T-helper 1 cell treated with Interleukin-12 subunit alpha and Interleukin-12 subunit beta and Interleukin-4 antibody, amounts not matched to agents 30 μg/mL and 1 μg/mL, for 36 hours (primary cell): ENCODE results near the gene ANKRD9.
"Not testable (repeated sequence)": the region's sequence is repeated elsewhere in the genome, so short reads cannot be mapped to it uniquely, and the experiment has no call there.

Experiments used
- H3K27ac Mint-ChIP-seq: one replicate; pipeline ENCODE4 v1.8.0; 2021; ENCODE audit warnings: mild to moderate bottlenecking, mixed read lengths
- H3K27me3 Mint-ChIP-seq: one replicate; pipeline ENCODE4 v1.8.0; 2021; ENCODE audit warnings: low read depth, mixed read lengths
- H3K36me3 Mint-ChIP-seq: one replicate; pipeline ENCODE4 v1.8.0; 2021; ENCODE audit warnings: low read depth, mixed read lengths
- H3K4me1 Mint-ChIP-seq: one replicate; pipeline ENCODE4 v1.8.0; 2021; ENCODE audit warnings: low read depth, mixed read lengths
- H3K4me3 Mint-ChIP-seq: one replicate; pipeline ENCODE4 v1.8.0; 2021; ENCODE audit warnings: mild to moderate bottlenecking, moderate library complexity, mixed read lengths
- H3K9me3 Mint-ChIP-seq: one replicate; pipeline ENCODE4 v1.8.0; 2021; ENCODE audit warnings: mixed read lengths

ANKRD9 gene

DNA sequence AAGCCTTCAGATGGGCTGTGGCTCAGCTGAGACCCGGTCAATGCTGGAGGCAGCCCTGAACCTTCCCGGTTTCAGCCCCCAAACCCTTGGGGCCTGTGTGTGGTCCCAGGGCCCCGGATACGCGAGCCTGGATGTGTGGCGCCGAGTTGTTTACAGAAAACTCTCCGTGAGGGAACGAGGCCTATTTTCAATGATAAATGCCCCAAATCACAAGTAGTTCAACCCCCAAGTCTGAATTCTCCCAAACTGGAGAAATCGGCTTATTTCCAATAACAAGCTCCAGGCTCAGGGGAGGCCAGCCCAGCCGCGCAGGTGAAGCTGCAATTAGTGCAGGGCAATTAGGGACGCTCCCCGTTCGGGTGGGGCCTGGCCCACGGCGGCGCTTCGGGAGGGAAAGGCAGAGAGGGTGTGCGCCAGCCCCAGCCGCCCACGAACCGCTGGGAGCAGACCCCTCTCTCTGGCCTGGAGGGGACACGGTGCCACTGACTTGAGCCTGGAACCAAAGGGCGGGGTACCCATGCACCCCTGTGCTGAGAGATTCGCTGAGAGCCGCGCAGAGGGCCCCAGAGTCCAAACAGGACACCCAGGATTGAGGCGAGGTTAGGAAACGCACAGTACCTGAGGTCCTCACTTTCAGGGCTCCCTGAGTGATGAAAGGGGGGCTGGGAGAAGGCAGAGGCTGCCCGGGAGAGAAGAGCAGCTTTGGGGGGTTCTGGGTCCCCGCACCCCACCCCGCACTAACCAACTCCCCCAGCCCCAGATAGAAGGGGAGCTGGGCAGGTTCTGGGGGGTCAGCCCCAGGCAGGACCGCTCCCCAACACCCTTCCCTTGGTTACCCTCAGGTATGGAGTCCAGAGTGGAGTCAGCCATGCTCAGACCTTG lies 14.2 kb upstream of the ANKRD9 start:
- Mint-ChIP-seq H3K36me3 (no peaks in the 10 kb centered on the region), H3K27me3 (no peaks in the 10 kb centered on the region), H3K27ac (no peak overlapping the region), H3K9me3 (no peaks in the 10 kb centered on the region), H3K4me1 (peaks cover 22% of the 10 kb centered on the region), H3K4me3 (peak overlapping the region; percentile 56)

DNA sequence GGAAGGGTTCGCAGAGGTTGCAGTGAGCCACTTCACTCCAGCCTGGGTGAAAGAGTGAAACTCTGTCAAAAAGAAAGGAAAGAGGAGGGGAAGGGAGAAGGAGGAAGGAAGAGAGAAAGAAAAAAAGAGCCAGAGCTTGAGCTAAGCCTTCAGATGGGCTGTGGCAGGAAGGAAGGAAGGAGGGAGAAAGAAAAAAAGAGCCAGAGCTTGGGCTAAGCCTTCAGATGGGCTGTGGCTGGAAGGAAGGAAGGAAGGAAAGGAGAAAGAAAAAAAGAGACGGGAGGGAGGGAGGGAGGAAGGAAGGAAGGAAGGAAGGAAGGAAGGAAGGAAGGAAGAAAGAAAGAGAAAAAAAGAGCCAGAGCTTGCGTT lies 13.6 kb upstream of the ANKRD9 start:
- Mint-ChIP-seq H3K4me1 (peaks cover 22% of the 10 kb centered on the region), H3K27ac (peak overlapping the region; percentile 67), H3K27me3 (peaks cover 3% of the 10 kb centered on the region), H3K4me3 (peak overlapping the region; percentile 70), H3K9me3 (no peaks in the 10 kb centered on the region), H3K36me3 (no peaks in the 10 kb centered on the region)

DNA sequence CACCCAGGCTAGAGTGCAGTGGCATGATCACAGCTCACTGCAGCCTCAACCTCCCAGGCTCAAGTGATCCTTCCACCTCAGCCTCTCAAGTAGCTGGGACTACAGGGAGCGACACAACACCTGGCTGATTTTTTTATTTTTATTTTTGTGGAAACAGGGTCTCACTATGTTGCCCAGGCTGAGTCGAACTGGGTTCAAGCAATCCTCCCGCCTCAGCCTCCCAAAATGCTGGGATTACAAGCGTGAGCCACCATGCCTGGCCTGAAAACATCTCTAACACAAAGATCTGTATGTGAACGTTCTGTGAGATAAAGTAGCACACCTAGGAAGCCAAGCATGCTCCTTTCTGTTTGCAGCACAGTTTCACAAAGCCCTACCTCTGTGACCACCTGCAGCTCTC lies 10.1 kb upstream of the ANKRD9 start:
- H3K27me3 Mint-ChIP-seq, H3K36me3 Mint-ChIP-seq, H3K4me3 Mint-ChIP-seq, H3K9me3 Mint-ChIP-seq, H3K27ac Mint-ChIP-seq: not testable (repeated sequence)
- H3K4me1 Mint-ChIP-seq: peaks cover 14% of the 10 kb centered on the region

DNA sequence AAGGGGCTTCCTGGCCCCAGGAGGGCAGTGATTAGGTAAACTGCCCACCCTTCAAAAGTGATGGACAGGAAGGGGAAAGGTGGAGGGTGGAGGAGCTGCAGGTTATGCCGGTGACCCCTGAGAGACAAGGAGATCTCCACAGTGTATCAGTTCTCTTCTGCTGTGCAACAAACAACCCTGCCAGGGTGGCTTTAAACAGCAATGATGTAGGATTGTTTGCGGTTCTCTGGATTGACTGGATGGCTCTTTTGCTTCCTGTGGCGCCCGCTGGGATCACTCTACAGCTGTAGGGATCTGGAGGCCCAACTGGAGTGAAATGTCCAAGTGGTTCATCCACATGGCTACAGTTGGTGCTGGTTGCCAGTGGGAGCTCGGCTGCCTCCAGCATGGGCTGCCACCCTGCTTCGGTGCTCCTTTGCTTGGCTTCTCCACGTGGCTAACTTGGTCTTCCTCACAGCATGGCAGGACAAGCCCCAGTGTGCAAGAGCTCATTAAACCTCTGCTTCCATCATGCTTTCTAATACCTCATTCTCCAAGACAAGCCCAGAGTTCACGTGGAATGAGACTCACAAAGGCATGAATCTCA lies 8.6 kb upstream of the ANKRD9 start:
- Mint-ChIP-seq H3K27me3 (peaks cover 4% of the 10 kb centered on the region), H3K36me3 (peaks cover 2% of the 10 kb centered on the region), H3K27ac (no peak overlapping the region), H3K4me3 (peak overlapping the region; percentile 81), H3K4me1 (peaks cover 6% of the 10 kb centered on the region), H3K9me3 (no peaks in the 10 kb centered on the region)

DNA sequence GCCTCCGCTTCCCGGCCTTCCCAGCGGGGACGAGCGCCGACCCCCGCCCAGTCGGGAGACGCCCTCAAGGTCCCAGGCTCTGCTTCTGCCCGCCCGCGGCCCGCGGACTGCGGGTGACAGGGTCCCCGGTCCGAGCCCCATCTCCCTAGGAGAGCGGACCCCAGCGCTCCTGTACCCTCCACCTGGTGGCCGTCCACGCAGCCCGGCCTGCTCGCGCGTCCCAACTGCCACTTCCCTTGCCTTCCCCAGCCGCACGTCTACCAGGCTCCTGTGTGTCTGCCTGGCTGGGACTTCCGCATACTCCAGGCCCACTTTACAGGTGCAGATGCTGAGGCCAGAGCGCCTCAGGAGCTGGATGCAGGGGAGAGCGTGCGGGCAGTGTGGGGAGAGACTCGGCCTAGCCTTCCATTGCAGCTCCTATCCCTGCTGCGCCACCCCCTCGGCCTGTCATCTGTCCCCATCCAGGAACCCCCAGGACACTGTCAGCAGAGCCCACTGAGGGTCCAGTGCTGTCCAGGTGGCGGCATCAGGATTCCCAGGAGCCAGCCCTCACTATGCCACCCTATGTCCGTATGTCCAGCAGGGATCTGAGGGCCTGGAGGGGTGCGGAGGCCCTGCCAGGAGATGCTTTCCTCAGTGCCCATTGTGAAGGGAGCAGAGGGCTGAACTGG lies 8.0 kb upstream of the ANKRD9 start:
- Mint-ChIP-seq H3K36me3 (peaks cover 2% of the 10 kb centered on the region), H3K9me3 (no peaks in the 10 kb centered on the region), H3K4me3 (peak overlapping the region; percentile 81), H3K27ac (peak overlapping the region; percentile 76), H3K27me3 (peaks cover 4% of the 10 kb centered on the region), H3K4me1 (peaks cover 3% of the 10 kb centered on the region)

DNA sequence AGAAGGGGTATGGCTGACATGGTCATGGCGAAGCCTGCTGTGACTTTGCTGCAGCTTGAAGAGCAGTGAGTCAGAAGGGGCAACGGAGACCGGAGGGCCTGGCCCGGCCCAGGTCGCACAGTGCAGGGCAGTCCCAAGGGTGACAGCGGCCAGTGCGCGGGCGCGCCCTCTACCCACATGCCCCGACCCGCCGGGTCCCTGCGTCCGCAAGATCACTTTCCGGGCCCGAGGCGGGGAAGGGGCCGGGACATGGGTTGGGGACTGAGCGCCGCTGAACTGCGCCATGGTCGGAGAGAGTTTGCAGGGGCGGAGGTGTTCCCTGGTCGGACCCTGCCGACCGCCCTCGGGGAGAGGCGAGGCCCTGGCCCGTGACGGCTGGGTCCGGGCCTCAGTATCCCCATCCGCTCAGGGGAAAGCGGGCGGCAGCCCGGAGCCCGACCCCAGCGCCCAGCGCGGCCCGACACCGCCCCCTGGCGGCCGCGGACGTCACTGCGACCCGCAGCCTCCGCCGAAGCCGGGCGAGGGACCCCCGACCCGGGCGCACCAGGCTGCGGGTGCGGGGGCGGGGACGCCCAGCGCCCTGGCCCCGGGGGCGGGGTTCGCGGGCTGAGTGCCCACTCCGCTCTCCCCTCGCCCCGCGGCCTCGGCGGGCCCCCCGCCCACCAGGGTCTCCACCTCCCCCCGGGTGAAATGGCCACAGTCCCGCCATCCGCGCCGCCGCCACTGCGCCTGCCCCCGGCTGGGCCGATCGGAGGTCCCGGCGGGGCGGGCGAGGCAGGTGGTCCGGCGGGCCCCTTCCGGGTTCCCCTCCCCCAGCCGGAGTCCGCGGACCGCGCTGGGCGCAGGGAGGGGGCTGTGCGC lies 7.2 kb upstream of the ANKRD9 start:
- Mint-ChIP-seq H3K4me1 (peaks cover 3% of the 10 kb centered on the region), H3K27me3 (peaks cover 4% of the 10 kb centered on the region), H3K27ac (peak overlapping the region; percentile 41), H3K9me3 (no peaks in the 10 kb centered on the region), H3K4me3 (peak overlapping the region; percentile 81), H3K36me3 (peaks cover 2% of the 10 kb centered on the region)

DNA sequence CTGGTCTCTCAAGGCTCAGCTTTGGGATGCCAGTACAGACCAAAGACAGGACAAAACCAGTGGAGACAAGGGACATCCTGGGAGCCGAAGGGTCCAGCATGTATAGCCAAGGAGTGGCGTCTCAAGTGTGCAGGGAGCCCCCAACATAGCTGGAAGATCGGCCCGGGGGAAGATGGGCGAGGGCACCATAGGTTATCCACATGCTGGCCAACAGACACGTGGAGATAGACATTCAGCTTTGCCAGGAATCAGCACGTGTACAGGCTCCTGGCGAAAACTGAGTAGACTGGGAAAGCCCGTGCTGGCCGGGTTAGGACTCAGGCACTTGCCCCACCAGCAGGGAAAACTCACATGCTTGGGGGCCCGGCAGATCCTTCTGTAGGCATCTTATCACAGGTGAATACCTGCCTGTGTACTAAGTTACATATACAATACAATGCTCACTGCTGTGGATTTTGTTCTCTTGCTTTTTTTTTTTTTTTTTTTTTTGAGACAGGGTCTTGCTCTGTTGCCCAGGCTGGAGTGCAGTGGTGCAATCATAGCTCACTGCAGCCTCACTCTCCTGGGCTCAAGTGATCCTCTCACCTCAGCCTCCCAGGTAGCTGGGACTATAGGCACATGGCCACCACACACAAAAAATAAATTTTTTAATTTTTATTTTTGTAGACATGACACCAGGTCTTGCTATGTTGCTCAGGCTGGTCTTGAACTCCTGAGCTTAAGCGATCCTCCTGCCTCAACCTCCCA lies 5.6 kb upstream of the ANKRD9 start:
- H3K27me3 Mint-ChIP-seq: peaks cover 4% of the 10 kb centered on the region
- H3K4me3 Mint-ChIP-seq: peak overlapping the region; percentile 40

DNA sequence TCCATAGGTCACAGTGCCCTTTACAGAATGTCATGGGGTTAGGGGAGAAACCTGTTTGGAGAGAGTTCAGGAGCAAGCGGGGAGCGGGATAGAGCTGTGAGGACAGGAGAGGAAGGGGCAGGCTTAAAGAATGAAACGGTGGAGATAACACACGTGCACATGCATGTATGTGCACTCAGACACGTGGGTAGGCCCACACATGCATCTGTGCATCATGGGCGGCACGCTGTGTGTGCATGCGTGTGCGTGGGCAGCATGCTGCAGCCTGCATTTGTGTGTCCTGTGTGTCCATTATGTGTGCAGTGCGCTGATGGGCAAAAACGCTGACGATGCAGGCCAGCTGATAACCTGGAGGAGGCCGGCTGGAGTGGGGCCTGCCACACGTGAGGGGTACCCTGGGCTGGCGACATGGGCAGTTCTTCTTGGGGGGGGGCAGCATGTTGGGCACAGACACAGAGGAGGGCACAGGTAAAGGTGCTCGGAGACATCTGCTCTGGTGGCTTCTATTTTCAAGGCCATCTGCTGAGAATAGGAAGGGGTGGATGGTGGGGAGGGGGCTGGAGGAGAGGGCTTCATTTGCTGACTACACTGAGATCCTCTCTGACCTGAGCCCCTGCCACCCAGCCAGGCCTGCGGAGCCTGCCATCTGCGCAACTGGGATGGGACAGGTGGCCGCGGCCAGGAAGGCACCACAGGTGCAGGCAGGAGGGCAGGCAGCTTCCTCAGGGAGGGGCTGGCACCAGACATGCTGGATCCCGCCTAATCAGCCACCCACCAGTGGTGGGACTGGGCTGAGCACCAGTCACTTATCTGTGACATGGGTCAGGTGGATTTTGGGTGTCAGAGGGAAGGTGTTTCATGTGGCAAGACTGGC lies 4.6 kb upstream of the ANKRD9 start:
- H3K4me1 Mint-ChIP-seq: peaks cover 10% of the 10 kb centered on the region
- H3K9me3 Mint-ChIP-seq: no peaks in the 10 kb centered on the region
- H3K27ac Mint-ChIP-seq: no peak overlapping the region
- H3K36me3 Mint-ChIP-seq: peaks cover 2% of the 10 kb centered on the region
- peaks cover 4% of the 10 kb centered on the region for H3K27me3 Mint-ChIP-seq
- no peak overlapping the region for H3K4me3 Mint-ChIP-seq

More for the DNA sequence above, 5.6 kb upstream of the ANKRD9 start:
- peaks cover 2% of the 10 kb centered on the region for H3K36me3 Mint-ChIP-seq
- no peaks in the 10 kb centered on the region for H3K9me3 Mint-ChIP-seq
- no peak overlapping the region for H3K27ac Mint-ChIP-seq
- H3K4me1 Mint-ChIP-seq: peaks cover 10% of the 10 kb centered on the region

DNA sequence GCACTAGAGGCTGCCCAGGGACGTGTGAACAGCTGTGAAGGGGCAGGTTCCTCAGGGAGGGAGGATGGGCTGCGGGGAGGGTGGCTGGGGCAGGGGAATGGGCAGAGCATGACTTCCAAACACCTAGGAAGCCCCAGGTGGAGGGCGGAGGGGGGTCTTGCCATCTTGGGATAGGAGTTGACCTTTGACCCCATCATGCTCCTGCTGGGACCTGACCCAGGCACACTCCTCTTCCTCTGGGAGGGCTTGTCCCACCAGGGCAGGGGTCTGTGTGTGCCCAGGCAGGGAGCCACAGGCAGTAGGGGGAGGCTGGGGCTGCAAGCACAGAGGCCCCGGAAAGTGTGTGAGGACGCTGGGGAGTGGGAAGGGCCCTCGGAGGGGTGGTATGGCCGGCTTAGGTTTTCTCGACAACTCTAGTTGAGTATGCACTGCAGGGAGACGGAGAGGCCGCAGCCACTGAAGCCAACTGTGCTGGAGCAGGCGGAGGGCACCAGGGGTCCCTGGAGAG lies 3.3 kb upstream of the ANKRD9 start:
- no peaks in the 10 kb centered on the region for H3K9me3 Mint-ChIP-seq
- H3K4me1 Mint-ChIP-seq: peaks cover 15% of the 10 kb centered on the region
- no peaks in the 10 kb centered on the region for H3K27me3 Mint-ChIP-seq
- no peak overlapping the region for H3K4me3 Mint-ChIP-seq
- no peak overlapping the region for H3K27ac Mint-ChIP-seq
- peaks cover 2% of the 10 kb centered on the region for H3K36me3 Mint-ChIP-seq

DNA sequence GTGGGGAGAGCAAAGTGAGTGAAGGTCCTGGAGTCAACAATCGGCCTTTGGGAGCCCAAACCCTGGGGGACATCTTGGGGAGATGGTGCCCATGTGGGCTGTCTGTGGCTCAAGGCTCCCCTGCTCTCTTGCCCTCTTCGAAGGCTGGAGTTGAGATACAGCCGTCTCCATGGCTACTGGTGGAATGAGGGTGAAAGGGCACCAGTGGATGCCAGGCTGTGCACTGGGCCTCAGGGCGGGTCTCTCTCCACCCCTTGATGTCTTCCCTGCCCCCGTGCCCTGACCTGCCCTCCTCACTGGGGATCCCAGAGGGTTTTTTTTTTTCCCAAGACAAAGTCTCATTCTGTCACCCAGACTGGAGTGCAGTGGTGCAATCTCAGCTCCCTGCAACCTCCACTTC lies 2.0 kb upstream of the ANKRD9 start:
- peak overlapping the region; percentile 51 for H3K4me3 Mint-ChIP-seq
- H3K36me3 Mint-ChIP-seq: peaks cover 4% of the 10 kb centered on the region
- H3K27me3 Mint-ChIP-seq: no peaks in the 10 kb centered on the region
- no peak overlapping the region for H3K27ac Mint-ChIP-seq
- peaks cover 15% of the 10 kb centered on the region for H3K4me1 Mint-ChIP-seq
- H3K9me3 Mint-ChIP-seq: no peaks in the 10 kb centered on the region

DNA sequence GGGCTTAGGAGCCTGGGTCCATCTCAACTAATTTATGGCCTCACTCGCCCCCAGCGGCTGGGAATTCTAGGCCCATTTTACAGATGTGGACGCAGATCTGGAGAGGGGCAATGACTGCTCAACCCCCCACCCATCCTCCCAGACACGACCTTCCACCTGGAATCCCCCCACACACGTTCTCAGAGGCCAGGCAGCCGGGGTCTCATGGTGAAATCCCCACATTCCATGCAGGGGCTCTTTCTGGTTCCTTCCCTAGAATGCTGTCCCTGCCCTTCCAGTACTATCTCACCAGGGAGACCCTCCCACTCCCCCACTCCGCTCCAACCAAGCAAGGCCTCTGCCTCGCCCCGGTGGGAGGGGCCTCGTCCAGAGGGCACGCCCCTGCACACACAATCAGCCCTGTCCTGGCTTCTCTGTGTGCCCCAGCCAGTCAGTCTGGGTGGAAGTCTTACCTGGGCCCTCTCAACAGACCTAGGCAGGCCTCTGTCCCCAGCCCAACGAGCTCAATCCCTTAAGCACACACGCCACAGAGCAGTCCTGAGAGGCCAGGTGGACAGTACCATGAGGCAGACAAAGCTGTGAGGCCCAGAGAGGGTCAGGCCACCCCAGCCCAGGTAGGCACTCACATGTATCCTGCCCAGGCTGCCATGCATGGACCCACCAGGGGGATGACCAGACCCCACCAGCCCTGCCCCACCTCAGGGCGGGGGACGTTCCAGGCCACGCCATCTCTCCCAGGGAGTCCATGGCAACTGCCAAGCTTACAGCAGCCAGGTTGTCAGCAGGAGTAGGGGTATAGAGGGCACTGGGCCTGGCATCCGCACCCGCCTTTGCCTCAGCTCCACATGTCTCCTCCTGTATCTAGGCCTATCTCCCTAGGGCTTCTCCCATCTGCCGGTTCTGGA lies 1.3 kb upstream of the ANKRD9 start:
- Mint-ChIP-seq H3K36me3 (peaks cover 2% of the 10 kb centered on the region), H3K27me3 (no peaks in the 10 kb centered on the region), H3K4me1 (peaks cover 12% of the 10 kb centered on the region), H3K27ac (peak overlapping the region; percentile 76), H3K4me3 (peak overlapping the region; percentile 85), H3K9me3 (no peaks in the 10 kb centered on the region)
